ENCODE measurements around the gene FAR2.

Gene FAR2

DNA sequence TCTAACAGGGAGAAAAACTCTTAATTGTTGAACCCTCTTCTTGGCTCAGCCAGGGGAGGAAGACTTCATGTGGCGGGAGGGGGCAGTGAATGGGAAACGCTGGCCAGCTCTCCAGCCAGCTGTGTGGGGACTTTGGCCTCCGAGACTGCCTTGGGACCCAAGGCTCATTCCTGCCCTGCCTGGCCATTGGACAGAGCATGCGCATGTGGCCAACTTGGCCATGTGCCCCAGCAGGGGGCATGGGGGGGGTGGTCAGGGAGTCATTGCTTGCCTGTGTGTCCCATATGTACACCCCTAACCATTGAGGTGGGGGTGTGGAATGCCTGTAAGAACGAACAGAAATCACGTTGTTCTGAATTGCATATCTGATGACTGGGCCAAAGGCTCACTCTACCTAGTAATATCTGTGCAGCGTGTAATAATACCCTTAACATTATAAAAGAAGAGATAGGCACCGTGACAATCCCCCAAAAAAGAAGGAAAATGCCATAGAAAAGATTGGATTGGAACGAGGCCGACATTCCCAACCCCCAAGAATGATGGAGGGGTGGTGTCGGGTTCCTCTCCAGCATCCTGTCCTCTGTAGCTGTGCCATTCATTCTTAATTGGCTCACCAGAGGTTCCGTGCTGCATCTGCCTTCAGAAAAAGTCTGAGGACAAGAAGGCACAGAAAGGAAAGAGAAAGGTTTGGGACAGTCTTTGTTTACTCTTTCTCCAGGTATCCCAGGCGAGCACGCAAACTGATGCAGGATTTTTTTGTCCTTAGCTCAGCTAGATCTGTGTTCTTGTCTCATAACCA is 3.5 kb upstream of the FAR2 start:
- DNase-seq (no peak), ATAC-seq (replicated peaks) (no peak)
- Mint-ChIP-seq H3K9me3 (no peaks in the 10 kb centered on the region), H3K4me3 (no peak overlapping the region), H3K27ac (no peak overlapping the region), H3K27me3 (peaks cover 0 to 23% of the 10 kb centered on the region in 2 donors), H3K36me3 (ENCODE audit: insufficient read depth) (peaks cover 4% of the 10 kb centered on the region), H3K4me1 (ENCODE audit: low read depth in 2 of 2) (peaks cover 12 to 25% of the 10 kb centered on the region in 2 donors)

DNA sequence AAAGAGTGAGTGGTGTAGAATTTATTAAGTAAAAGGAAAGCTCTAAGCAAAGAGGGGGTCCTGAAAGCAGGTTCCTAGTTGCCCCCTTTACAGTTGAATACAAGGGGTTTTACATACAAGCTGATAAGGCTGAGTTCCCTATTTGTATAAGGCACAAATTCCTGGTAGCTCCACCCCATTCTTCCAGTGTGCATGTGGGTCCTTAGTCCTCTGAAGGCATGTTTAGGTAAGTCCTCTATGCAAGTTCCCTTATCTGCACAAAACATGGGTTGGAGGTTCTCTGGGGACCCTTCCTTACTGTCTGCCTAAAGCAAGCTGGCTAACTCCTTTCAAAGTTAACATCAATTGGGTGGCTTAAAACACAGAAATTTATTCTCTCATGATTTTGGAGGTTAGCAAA is 2.9 kb upstream of the FAR2 start:
- no peak for DNase-seq
- H3K36me3 Mint-ChIP-seq (ENCODE audit: insufficient read depth) = peaks cover 4% of the 10 kb centered on the region
- peaks cover 12 to 27% of the 10 kb centered on the region in 2 donors for H3K4me1 Mint-ChIP-seq (ENCODE audit: low read depth in 2 of 2)
- peaks cover 0 to 23% of the 10 kb centered on the region in 2 donors for H3K27me3 Mint-ChIP-seq
- H3K9me3 Mint-ChIP-seq = no peaks in the 10 kb centered on the region
- no peak for ATAC-seq (replicated peaks)
- H3K27ac Mint-ChIP-seq = no peak overlapping the region
- H3K4me3 Mint-ChIP-seq = no peak overlapping the region

DNA sequence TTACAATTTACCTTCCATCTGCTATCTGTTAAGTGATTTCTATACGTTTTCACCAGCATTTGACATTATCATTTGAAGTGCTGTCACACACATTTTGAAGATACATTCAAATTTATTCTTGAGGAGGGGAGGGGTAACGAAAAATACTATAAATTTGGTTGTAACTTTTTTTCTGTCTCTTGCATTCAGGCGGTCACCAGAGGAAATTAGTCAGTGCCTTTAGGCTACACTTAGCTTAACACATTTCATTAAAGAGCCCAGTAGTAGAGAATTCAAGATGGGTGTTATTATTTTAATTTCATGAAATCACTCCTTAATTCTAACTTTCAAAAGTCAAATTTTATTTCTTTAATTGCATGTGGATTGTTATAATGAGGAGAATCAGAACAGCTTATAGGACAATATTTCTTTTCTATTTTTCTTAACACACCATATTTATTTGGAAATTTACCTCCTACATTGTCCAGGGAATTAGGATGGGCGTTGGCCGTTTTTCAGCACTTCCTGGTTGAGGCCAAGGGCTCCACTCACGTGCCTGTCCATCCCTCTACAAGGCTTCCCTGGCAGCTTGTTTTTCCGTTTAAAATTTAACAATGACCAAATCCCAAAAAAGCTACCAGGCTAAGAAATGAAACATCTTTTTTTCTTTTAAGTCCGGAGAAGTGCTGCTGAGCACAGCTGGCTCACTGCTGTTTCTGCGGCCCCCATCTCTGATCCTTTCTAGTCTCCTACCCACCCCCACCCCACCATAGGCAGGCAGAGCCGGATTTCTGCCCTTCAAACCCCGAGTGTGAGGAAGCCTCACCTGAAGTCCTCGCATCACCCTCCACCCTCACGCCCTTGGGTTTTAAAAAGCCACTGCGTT is 1.1 kb upstream of the FAR2 start:
- ATAC-seq (replicated peaks) (no peak), DNase-seq (no peak)
- peaks cover 0 to 23% of the 10 kb centered on the region in 2 donors for H3K27me3 Mint-ChIP-seq
- H3K4me1 Mint-ChIP-seq (ENCODE audit: low read depth in 2 of 2) = peaks cover 12 to 27% of the 10 kb centered on the region in 2 donors
- no peaks in the 10 kb centered on the region for H3K9me3 Mint-ChIP-seq
- peak overlapping the region; percentile 94 to 97 for H3K4me3 Mint-ChIP-seq
- H3K27ac Mint-ChIP-seq = peak overlapping the region; percentile 92 to 93
- H3K36me3 Mint-ChIP-seq (ENCODE audit: insufficient read depth) = peaks cover 4% of the 10 kb centered on the region

DNA sequence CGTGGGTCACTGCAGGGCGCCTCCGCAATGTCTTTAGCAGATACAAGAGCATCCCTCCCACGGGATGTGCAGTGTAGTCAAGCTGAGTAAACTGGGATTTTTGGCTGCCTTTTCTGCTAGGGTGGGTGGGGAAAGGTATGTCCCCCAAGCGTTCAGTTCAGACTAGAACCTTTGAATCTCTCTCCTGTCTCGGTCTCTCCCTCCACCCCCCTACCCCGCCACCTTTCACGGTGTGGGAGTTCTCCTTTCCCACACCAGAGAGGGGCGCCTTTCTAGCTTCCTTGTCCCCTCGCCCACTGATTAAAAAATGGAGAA is 525 bp upstream of the FAR2 start:
- H3K9me3 Mint-ChIP-seq = no peaks in the 10 kb centered on the region
- peaks cover 0 to 23% of the 10 kb centered on the region in 2 donors for H3K27me3 Mint-ChIP-seq
- H3K36me3 Mint-ChIP-seq (ENCODE audit: insufficient read depth) = peaks cover 4% of the 10 kb centered on the region
- peaks cover 12 to 27% of the 10 kb centered on the region in 2 donors for H3K4me1 Mint-ChIP-seq (ENCODE audit: low read depth in 2 of 2)
- peak overlapping the region; percentile 94 to 97 for H3K4me3 Mint-ChIP-seq
- DNase-seq = no peak
- peak overlapping the region; percentile 92 to 93 for H3K27ac Mint-ChIP-seq
- ATAC-seq (replicated peaks) = peak; percentile 20

DNA sequence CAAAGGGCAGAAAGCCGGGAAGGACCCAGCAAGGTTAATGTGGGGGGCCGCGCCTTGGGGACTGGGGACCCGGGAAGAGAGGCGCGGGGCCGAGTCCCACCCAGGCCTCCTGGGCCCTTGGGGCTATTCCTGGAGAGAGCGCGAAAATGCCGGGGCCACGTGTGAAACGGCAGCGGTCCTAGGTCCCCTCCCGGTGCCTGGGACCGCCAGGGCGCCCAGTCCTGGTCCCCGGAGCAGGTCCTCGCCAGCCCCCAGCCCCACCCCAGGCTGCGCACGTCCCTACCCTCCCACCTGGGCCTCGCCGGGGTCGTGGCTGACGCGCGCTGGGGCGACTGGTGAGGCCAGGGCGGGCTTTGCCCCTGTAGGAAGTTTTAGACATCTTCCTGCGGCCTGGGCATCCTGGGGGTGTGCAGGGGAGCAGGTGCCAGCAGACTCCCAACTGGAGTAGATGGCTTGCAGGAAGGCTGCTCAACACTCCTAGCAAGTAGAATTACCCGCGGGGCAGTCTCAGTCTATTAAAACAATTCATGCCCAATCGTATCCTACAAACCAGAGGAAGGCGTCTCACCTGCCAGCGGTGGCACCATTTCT is 708 bp downstream of the FAR2 start:
- Mint-ChIP-seq H3K27me3 (peaks cover 0 to 20% of the 10 kb centered on the region in 2 donors), H3K27ac (peak overlapping the region in 1 of 2 donors; percentile 92), H3K4me1 (ENCODE audit: low read depth in 2 of 2) (peaks cover 12 to 27% of the 10 kb centered on the region in 2 donors), H3K9me3 (no peaks in the 10 kb centered on the region), H3K4me3 (peak overlapping the region; percentile 94 to 97), H3K36me3 (ENCODE audit: insufficient read depth) (peaks cover 4% of the 10 kb centered on the region)
- peak; percentile 8 for ATAC-seq (replicated peaks)
- no peak for DNase-seq

DNA sequence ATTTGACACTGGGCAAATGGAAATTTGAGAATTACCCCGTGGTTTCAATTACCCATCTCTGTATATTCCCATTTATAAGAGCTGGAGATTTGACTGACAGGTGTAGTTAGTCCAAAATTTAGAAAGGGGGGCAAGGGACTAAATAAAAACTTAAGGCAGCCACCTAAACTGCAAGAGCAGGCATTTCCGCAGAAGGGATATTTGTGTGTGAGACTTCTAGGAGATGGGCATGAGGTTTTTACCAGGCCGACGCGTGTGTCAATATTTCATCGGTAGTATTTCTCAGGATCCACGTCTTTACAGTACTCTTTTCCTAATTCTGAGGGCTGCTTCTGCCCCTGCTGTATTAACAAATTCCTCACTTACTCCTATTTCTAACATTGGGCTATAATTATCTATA is 1.4 kb downstream of the FAR2 start:
- Mint-ChIP-seq H3K27me3 (peaks cover 0 to 14% of the 10 kb centered on the region in 2 donors), H3K4me1 (ENCODE audit: low read depth in 2 of 2) (peaks cover 12 to 27% of the 10 kb centered on the region in 2 donors), H3K36me3 (ENCODE audit: insufficient read depth) (peaks cover 4% of the 10 kb centered on the region), H3K27ac (peak overlapping the region in 1 of 2 donors; percentile 50), H3K4me3 (peak overlapping the region; percentile 94 to 97), H3K9me3 (no peaks in the 10 kb centered on the region)
- ATAC-seq (replicated peaks) (no peak), DNase-seq (no peak)

DNA sequence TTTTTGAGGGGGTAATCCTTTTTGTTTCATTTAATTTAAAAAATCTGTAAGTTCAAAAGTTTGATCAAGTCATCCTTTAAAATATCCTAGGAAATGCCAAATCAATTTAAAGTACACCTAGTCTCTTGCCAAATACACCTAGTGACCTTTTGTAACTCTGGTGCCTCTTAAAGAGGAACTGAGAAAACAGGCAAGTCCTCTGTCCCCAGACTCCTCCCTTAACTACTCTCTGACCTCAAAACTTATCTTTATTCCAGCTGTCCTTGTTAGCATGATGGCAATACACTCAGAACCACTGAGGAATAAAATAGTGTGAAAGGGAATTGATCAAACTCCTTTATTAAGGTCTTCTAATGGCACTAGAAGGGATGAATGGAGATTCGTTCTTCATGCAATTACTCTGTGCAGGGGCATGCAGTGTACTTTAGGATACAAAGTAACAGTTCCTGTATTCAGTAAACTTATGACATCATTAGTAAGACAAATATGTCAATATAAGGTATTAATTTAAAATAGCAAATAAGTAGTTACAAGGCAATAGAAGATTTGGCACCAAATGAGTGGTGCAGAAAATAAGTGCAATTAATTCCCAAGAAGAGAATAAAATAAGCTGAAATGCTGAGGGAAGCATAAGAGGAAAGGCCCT is 3.3 kb downstream of the FAR2 start:
- Mint-ChIP-seq H3K9me3 (no peaks in the 10 kb centered on the region), H3K36me3 (ENCODE audit: insufficient read depth) (peaks cover 4% of the 10 kb centered on the region), H3K27me3 (peaks cover 0 to 14% of the 10 kb centered on the region in 2 donors), H3K27ac (no peak overlapping the region), H3K4me3 (no peak overlapping the region), H3K4me1 (ENCODE audit: low read depth in 2 of 2) (peaks cover 12 to 27% of the 10 kb centered on the region in 2 donors)
- no peak for ATAC-seq (replicated peaks)
- DNase-seq = no peak

DNA sequence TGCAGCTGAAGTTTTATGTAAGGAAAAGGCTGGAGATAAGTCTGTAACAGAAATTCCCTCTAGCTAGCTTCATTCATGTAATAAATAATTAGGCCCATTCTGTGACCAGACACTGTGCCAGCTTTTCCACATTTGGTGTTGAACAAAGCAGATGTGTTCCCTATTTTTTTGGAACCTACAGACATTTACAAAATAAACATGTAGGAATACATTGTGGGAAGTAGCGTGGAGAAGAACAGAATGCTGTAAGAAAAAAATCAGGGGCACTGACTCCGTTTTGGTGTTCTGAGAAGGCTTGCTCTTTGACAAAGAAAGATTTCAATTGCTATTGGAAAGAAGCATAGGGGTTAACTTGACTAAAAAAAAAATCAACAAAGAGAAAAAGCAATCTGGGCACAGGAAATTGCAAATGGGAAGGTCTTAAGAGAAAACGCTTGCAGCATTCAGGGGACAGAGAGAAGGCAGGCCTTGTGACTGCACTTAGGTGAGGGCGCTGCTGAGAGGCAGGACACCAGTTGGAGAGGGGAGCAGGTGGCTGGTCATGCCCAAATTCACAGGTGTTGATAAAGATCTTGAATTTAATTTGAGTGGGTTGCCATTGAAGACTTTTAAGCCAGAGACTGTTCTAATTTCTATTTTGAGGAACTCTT is 4.0 kb downstream of the FAR2 start:
- DNase-seq (no peak), ATAC-seq (replicated peaks) (no peak)
- Mint-ChIP-seq H3K27ac (no peak overlapping the region), H3K4me3 (no peak overlapping the region), H3K36me3 (ENCODE audit: insufficient read depth) (peaks cover 4% of the 10 kb centered on the region), H3K27me3 (peaks cover 0 to 11% of the 10 kb centered on the region in 2 donors), H3K4me1 (ENCODE audit: low read depth in 2 of 2) (peaks cover 11 to 20% of the 10 kb centered on the region in 2 donors), H3K9me3 (no peaks in the 10 kb centered on the region)

DNA sequence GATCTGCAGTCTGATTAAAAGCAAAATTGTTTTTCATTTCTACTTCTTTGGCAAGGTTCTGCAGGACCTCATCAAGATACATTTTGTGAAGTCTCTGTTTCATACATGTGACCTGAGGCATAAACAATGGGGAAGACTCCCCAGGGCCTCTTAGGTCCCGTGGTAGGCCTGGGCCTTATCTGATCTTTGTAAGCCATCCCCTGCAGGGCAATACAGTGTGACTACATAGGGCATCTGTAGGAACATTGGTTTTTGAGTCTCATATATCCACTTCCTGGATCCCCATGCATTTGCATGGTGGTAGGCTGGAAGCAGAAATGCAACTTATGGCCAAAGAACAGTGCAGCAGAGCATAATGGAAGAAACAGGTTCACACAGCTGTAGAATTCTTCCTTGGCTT is 6.0 kb downstream of the FAR2 start:
- Mint-ChIP-seq H3K36me3 (ENCODE audit: insufficient read depth) (no peaks in the 10 kb centered on the region), H3K9me3 (no peaks in the 10 kb centered on the region), H3K27me3 (no peaks in the 10 kb centered on the region), H3K27ac (no peak overlapping the region), H3K4me1 (ENCODE audit: low read depth in 2 of 2) (peaks cover 7 to 13% of the 10 kb centered on the region in 2 donors), H3K4me3 (no peak overlapping the region)
- ATAC-seq (replicated peaks) (no peak), DNase-seq (no peak)

DNA sequence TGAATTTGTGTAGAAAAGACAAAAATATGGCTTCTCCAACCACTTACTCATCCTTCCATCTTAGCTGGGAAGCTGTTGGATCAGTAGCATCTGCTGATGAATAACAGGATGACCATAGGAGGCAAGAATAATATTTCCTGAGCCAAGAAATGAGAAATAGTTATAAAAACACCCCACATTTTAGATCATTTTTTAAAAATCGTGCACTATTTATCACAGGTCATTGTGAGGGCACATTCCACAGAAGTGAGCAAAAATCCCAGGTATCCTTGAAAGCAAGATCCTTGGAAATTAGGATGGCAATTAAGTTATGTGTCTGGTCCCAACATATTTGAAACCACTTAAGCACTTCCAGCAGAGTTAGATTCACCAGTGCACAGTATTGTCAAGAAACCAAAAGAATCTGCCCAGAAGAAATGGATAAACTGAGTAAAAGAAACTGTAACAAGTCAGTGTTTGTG is 8.4 kb downstream of the FAR2 start:
- H3K36me3 Mint-ChIP-seq (ENCODE audit: insufficient read depth) = no peaks in the 10 kb centered on the region
- ATAC-seq (replicated peaks) (no peak), DNase-seq (no peak)
- peaks cover 9 to 12% of the 10 kb centered on the region in 2 donors for H3K4me1 Mint-ChIP-seq (ENCODE audit: low read depth in 2 of 2)
- no peaks in the 10 kb centered on the region for H3K27me3 Mint-ChIP-seq
- H3K4me3 Mint-ChIP-seq = no peak overlapping the region
- no peaks in the 10 kb centered on the region for H3K9me3 Mint-ChIP-seq
- H3K27ac Mint-ChIP-seq = no peak overlapping the region

DNA sequence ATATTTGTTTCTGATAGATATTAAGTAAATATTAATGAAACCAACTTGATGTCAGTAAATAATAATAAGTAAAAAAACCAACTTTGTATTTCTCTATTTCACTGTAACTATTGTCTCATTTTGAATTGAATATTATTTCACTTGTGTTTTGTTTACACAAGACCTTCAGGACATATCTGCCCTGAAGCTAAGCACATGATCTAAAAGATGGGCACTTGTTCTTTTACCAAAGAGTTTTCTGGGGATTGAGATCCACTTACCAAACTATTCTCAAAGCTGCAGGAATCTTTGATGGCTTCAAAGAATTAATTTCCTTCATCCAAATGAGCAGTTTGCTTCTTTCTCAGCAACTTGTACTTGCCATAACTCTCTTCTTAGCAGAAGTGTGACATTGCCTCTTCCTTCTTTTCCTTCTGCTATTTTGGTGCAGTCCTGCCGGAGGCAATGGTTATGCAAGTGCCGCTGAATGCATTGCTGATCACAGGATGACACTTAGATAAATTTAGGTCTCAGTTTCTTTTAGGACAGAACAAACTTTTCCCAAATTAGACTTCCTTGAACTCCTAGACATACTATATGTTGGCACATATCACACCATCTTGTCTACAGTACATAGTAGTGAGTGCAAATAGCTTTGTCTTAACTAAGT is 9.2 kb downstream of the FAR2 start:
- Mint-ChIP-seq H3K4me3 (no peak overlapping the region), H3K36me3 (ENCODE audit: insufficient read depth) (no peaks in the 10 kb centered on the region), H3K4me1 (ENCODE audit: low read depth in 2 of 2) (peaks cover 9 to 13% of the 10 kb centered on the region in 2 donors), H3K27me3 (no peaks in the 10 kb centered on the region), H3K27ac (no peak overlapping the region), H3K9me3 (no peaks in the 10 kb centered on the region)
- ATAC-seq (replicated peaks) (no peak), DNase-seq (no peak)

DNA sequence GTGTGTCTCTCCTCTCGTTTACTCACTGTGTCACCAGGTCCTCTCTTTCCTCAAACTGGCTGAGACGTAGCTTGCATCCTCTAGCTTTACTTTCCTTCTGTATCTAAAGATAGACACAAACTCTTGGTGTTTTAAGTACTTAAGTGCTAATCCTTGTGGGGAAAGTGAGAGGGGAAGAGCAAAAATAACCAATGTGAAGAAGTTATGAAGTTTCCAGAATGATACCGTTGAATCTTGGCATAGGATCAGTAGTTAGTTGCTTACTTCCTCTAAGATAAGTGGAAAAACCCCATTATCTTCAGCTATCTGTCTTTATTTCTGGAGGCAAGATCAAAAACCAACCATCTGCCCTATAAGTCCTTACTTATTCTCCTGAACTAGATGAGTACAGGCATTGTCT is 10.6 kb downstream of the FAR2 start:
- Mint-ChIP-seq H3K9me3 (no peaks in the 10 kb centered on the region), H3K27ac (peak overlapping the region; percentile 8 to 80), H3K4me1 (ENCODE audit: low read depth in 2 of 2) (peaks cover 13 to 24% of the 10 kb centered on the region in 2 donors), H3K36me3 (ENCODE audit: insufficient read depth) (no peaks in the 10 kb centered on the region), H3K4me3 (no peak overlapping the region), H3K27me3 (no peaks in the 10 kb centered on the region)
- DNase-seq = no peak
- no peak for ATAC-seq (replicated peaks)
